Adrenal gland (tissue), 12 donors: Measurements from ENCODE around the gene PKDCC. TPM values are rescaled to one million over a fixed set of nuclear protein-coding genes. Genes with fewer than 3 reads are reported as not detected.

Source experiments
- DNase-seq, 7 donors: peaks; one replicate each; pipeline ENCODE4 v3.0.0-alpha.2; 2019 to 2020
- H3K27ac ChIP-seq, 5 donors: fragments of 200-600 bp; sonication (generic) in 4 of 5; 1 replicate in 3 of 5; 2 replicates in 2 of 5; pipeline versions ENCODE4 v1.5.1 to v1.8.0; 2016 to 2020; ENCODE audit warnings: mild to moderate bottlenecking in 1 of 5
- H3K27me3 ChIP-seq: fragments of 200-600 bp; 2 replicates; pipeline ENCODE4 v1.8.0; 2021
- H3K36me3 ChIP-seq, 2 donors: fragments of 200-600 bp; replicated peaks in 1 of 2; 1 replicate in 1 of 2; 2 replicates in 1 of 2; pipeline versions ENCODE4 v1.5.1 to v1.8.0; 2018 to 2022
- H3K4me1 ChIP-seq, 2 donors: fragments of 200-600 bp; replicated peaks in 1 of 2; 1 replicate in 1 of 2; 2 replicates in 1 of 2; pipeline versions ENCODE4 v1.5.1 to v1.8.0; 2018 to 2021
- H3K4me3 ChIP-seq, 4 donors: fragments of 200-600 bp; sonication (generic) in 3 of 4; one replicate each; pipeline ENCODE4 v1.5.1; 2016 to 2018
- H3K9me3 ChIP-seq, 3 donors: fragments of 200-600 bp; sonication (generic) in 1 of 3; replicated peaks in 1 of 3; 1 replicate in 2 of 3; 2 replicates in 1 of 3; pipeline versions ENCODE4 v1.5.1 to v1.8.0; 2016 to 2021
- POLR2A ChIP-seq, 2 donors: fragments of 450-650 bp; IDR thresholded peaks; one replicate each; pipeline ENCODE4 v1.6.1; 2017; ENCODE audit warnings: antibody characterized with exemption in 2 of 2, mild to moderate bottlenecking in 2 of 2, moderate library complexity in 1 of 2
- WGBS, 4 donors: extraction: QIAGEN DNeasy Blood & Tissue Kit in 2 of 4; methylation state at CpG; one replicate each; pipeline versions ENCODE4 v1.1.5 to v1.1.7; 2013 to 2017; 5-methylcytosine and 5-hydroxymethylcytosine counted together
- intact Hi-C, 2 donors: fragments of 100-400 bp; cut with DNase I; formaldehyde crosslinking; loops; one replicate each; pipeline versions ENCODE4 v1.14.1 to v1.15.0; 2022 to 2023
- polyA plus RNA-seq, 3 donors: library from polyadenylated mRNA; stranded (reverse); fragments of 200-250 nt in 2 of 3; fragments of 350-450 nt in 1 of 3; fragmentation: Illumina TruSeq in 1 of 3; extraction: RNeasy Lipid Tissue Mini Kit (QIAGEN cat#74804) in 1 of 3; gene quantifications; one replicate each; pipeline ENCODE4 v1.2.3, GENCODE V29; 2013 to 2014
- total RNA-seq, 9 donors: library from RNA; depleted of rRNA in 4 of 9; stranded (reverse); fragments of >200 nt in 4 of 9; fragments of 120-200 nt in 1 of 9; fragmentation: NEBNext Ultra II Directional in 1 of 9; extraction: Animal tissue kit (Norgen Biotek cat#: 25700) in 1 of 9; gene quantifications; one replicate each; pipeline versions ENCODE4 v1.1.0 to v1.2.4, GENCODE V29; 2013 to 2023
- TF ChIP-seq, protein P1 (sequence below), 6 experiments: fragments of 450-650 bp in 4 of 6; fragments of 200-600 bp in 2 of 6; sonication (generic) in 1 of 6; IDR thresholded peaks; 1 replicate in 5 of 6; 2 replicates in 1 of 6; pipeline versions ENCODE4 v1.5.1 to v1.8.0; 2016 to 2021; ENCODE audit warnings: antibody characterized with exemption in 6 of 6, mild to moderate bottlenecking in 2 of 6, moderate library complexity in 1 of 6
- donor health status: healthy with polysubstance abuse.
- donor health status: Bipolar disorder and iron deficiency.
- donor health status: DM: yes; HTN: yes; CAD: no.
- donor health status: DM: no; HTN: no; CAD: no.
- donor health status: DM: no; HTN: no; CAD: no.
- donor health status: DM: yes; HTN: yes; CAD: no.

PKDCC gene
- total and polyA plus RNA-seq, 12 donors: 29.7 to 170 (median 51.5) TPM

GRCh38 chr2:42053791-42054701 is 6.2 kb downstream of the PKDCC start:
- DNase-seq: peak in 5 of 7 donors; percentile 35 to 80 (median 60)
- TF ChIP-seq POLR2A (IDR thresholded peaks at IDR 0.05): peak in 1 of 2 donors; percentile 13
- TF ChIP-seq, protein P1, sequence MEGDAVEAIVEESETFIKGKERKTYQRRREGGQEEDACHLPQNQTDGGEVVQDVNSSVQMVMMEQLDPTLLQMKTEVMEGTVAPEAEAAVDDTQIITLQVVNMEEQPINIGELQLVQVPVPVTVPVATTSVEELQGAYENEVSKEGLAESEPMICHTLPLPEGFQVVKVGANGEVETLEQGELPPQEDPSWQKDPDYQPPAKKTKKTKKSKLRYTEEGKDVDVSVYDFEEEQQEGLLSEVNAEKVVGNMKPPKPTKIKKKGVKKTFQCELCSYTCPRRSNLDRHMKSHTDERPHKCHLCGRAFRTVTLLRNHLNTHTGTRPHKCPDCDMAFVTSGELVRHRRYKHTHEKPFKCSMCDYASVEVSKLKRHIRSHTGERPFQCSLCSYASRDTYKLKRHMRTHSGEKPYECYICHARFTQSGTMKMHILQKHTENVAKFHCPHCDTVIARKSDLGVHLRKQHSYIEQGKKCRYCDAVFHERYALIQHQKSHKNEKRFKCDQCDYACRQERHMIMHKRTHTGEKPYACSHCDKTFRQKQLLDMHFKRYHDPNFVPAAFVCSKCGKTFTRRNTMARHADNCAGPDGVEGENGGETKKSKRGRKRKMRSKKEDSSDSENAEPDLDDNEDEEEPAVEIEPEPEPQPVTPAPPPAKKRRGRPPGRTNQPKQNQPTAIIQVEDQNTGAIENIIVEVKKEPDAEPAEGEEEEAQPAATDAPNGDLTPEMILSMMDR (IDR thresholded peaks at IDR 0.05): no peak
- Histone ChIP-seq H3K27ac (peak overlapping the region in 4 of 5 donors; percentile 51 to 91 (median 77)), H3K4me3 (no peak overlapping the region), H3K4me1 (peaks cover 35 to 49% of the 10 kb centered on the region in 2 donors), H3K27me3 (no peaks in the 10 kb centered on the region), H3K9me3 (no peaks in the 10 kb centered on the region), H3K36me3 (peaks cover 0 to 35% of the 10 kb centered on the region in 2 donors)
- WGBS, 4 donors: 41 to 56% (median 51%) methylated on average over 12 to 24 of the region's 24 CpGs
- intact Hi-C loops: no loop called here

GRCh38 chr2:42054714-42055430 is 7.1 kb downstream of the PKDCC start:
- WGBS, 4 donors: 81 to 89% (median 88%) methylated on average over 15 to 19 of the region's 19 CpGs
- no peak for DNase-seq
- Histone ChIP-seq H3K4me3 (no peak overlapping the region), H3K4me1 (peaks cover 32 to 51% of the 10 kb centered on the region in 2 donors), H3K27ac (peak overlapping the region in 4 of 5 donors; percentile 51 to 91 (median 77)), H3K27me3 (no peaks in the 10 kb centered on the region), H3K9me3 (no peaks in the 10 kb centered on the region), H3K36me3 (peaks cover 0 to 41% of the 10 kb centered on the region in 2 donors)
- intact Hi-C loops: no loop called here
- TF ChIP-seq POLR2A (IDR thresholded peaks at IDR 0.05): no peak
- TF ChIP-seq, protein P1 (IDR thresholded peaks at IDR 0.05): no peak

GRCh38 chr2:42055573-42056514 is 8.0 kb downstream of the PKDCC start:
- Histone ChIP-seq H3K4me1 (peaks cover 32 to 59% of the 10 kb centered on the region in 2 donors), H3K4me3 (no peak overlapping the region), H3K9me3 (no peaks in the 10 kb centered on the region), H3K27ac (peak overlapping the region in 2 of 5 donors; percentile 49 to 91), H3K27me3 (no peaks in the 10 kb centered on the region), H3K36me3 (peaks cover 0 to 41% of the 10 kb centered on the region in 2 donors)
- no peak for TF ChIP-seq POLR2A (IDR thresholded peaks at IDR 0.05)
- TF ChIP-seq, protein P1 (IDR thresholded peaks at IDR 0.05): no peak
- no peak for DNase-seq
- WGBS, 4 donors: 63 to 76% (median 66%) methylated on average over 4 of the region's 4 CpGs
- intact Hi-C loops: no loop called here
